ENCODE measurements around the gene NMRK1. TPM values are rescaled to one million over a fixed set of nuclear protein-coding genes. Genes with fewer than 3 reads are reported as not detected.

Gene NMRK1
- total and polyA plus RNA-seq, 2 donors (not counting 3 experiments of a cell fraction or from before 2014, with no cell fraction given), result 24.3 to 32.6 TPM

GRCh38 chr9:75120686-75121085 is 32.7 kb upstream of the NMRK1 start:
- Histone ChIP-seq H3K27me3 (ENCODE audit: control insufficient read depth in 2 of 2, insufficient read depth in 2 of 2, low read length in 2 of 2) (no peaks in the 10 kb centered on the region), H3K9ac (replicated peaks; ENCODE audit: extremely low read depth, insufficient read depth, low read length) (no peak overlapping the region), H3K79me2 (ENCODE audit: control insufficient read depth, insufficient read depth, low read length) (peaks cover 53% of the 10 kb centered on the region), H3K4me3 (replicated peaks in 1 of 3; ENCODE audit: insufficient read depth in 1 of 3, low read depth in 1 of 3, low read length in 3 of 3) (no peak overlapping the region), H2AFZ (ENCODE audit: low read depth, low read length) (no peak overlapping the region), H4K20me1 (replicated peaks; ENCODE audit: control insufficient read depth, extremely low read depth, insufficient read depth, low read length) (peaks cover 3% of the 10 kb centered on the region), H3K9me3 (replicated peaks; ENCODE audit: control insufficient read depth, insufficient read depth, low read length) (no peaks in the 10 kb centered on the region), H3K9me1 (replicated peaks; ENCODE audit: control insufficient read depth, extremely low read depth, insufficient read depth, low read length) (no peaks in the 10 kb centered on the region), H3K27ac (ENCODE audit: insufficient read depth, low read depth, low read length) (no peak overlapping the region), H3K4me2 (ENCODE audit: insufficient read depth, low read length) (no peak overlapping the region), H3K4me1 (ENCODE audit: control insufficient read depth, extremely low read depth, insufficient read depth, low read length) (peaks cover 13% of the 10 kb centered on the region), H3K36me3 (ENCODE audit: control insufficient read depth in 2 of 2, extremely low read depth in 1 of 2, insufficient read depth in 2 of 2, low read length in 2 of 2) (peaks cover 3 to 15% of the 10 kb centered on the region in 2 experiments)
- ChIA-PET POLR2A (no interaction called here), CTCF (no interaction called here)
- intact Hi-C loops (cut with micrococcal nuclease) (no loop called here), dilution Hi-C loops (cut with MboI; ENCODE audit: extremely low pct_ligation_motif_present, low sequenced_read_pairs) (no loop called here)
- no peak for DNase-seq (ENCODE audit: low read depth, low spot score)
- BruUV-seq (replicated peaks), result no TSS peak
- TF ChIP-seq FOS (IDR thresholded peaks at IDR 0.05; ENCODE audit: borderline replicate concordance, insufficient read depth, low read length), result no peak
- TF ChIP-seq POLR2AphosphoS5 (IDR thresholded peaks at IDR 0.05; ENCODE audit: insufficient read depth, low read depth, low read length), result no peak
- TF ChIP-seq, protein P1, sequence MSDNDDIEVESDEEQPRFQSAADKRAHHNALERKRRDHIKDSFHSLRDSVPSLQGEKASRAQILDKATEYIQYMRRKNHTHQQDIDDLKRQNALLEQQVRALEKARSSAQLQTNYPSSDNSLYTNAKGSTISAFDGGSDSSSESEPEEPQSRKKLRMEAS (IDR thresholded peaks at IDR 0.05; ENCODE audit: insufficient read depth, insufficient read length), result no peak
- no peak for TF ChIP-seq POLR2A (IDR thresholded peaks at IDR 0.05; ENCODE audit: low read depth, low read length)
- TF ChIP-seq GATA2 (IDR thresholded peaks at IDR 0.05; ENCODE audit: insufficient read depth, insufficient read length, low read depth, low read length), result no peak
- TF ChIP-seq JUN (IDR thresholded peaks at IDR 0.05; ENCODE audit: borderline replicate concordance, insufficient read depth, insufficient read length, low read depth), result no peak
- TF ChIP-seq EZH2 (IDR thresholded peaks at IDR 0.05; ENCODE audit: borderline replicate concordance, low read depth, low read length, severe bottlenecking), result no peak
- no peak for TF ChIP-seq MYC (IDR thresholded peaks at IDR 0.05; ENCODE audit: low read depth, low read length)
- TF ChIP-seq, protein P2, sequence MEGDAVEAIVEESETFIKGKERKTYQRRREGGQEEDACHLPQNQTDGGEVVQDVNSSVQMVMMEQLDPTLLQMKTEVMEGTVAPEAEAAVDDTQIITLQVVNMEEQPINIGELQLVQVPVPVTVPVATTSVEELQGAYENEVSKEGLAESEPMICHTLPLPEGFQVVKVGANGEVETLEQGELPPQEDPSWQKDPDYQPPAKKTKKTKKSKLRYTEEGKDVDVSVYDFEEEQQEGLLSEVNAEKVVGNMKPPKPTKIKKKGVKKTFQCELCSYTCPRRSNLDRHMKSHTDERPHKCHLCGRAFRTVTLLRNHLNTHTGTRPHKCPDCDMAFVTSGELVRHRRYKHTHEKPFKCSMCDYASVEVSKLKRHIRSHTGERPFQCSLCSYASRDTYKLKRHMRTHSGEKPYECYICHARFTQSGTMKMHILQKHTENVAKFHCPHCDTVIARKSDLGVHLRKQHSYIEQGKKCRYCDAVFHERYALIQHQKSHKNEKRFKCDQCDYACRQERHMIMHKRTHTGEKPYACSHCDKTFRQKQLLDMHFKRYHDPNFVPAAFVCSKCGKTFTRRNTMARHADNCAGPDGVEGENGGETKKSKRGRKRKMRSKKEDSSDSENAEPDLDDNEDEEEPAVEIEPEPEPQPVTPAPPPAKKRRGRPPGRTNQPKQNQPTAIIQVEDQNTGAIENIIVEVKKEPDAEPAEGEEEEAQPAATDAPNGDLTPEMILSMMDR (IDR thresholded peaks at IDR 0.05; ENCODE audit: extremely low read depth in 1 of 2, insufficient read depth in 1 of 2, low read depth in 1 of 2, low read length in 2 of 2), result no peak
- no peak for FAIRE-seq

All from endothelial cell of umbilical vein (primary cell).